Measurements from ENCODE around the gene STAC3. TPM values are rescaled to one million over a fixed set of nuclear protein-coding genes. Genes with fewer than 3 reads are reported as not detected.

The STAC3 gene
- total RNA-seq, 1 donor from 2014 or later: 0.75 TPM

GRCh38 chr12:57280211-57281062, 29.4 kb upstream of the STAC3 start:
- H3K4me3 Mint-ChIP-seq (ENCODE audit: unreplicated experiment): peak overlapping the region; percentile 50
- Histone ChIP-seq H4K20me1 (ENCODE audit: insufficient read depth, low read length) (no peaks in the 10 kb centered on the region), H3K79me2 (ENCODE audit: insufficient read depth, low read length) (no peaks in the 10 kb centered on the region), H3K27me3 (ENCODE audit: insufficient read depth, low read length) (no peaks in the 10 kb centered on the region), H3K9ac (ENCODE audit: low read length) (peak overlapping the region; percentile 75), H3K4me2 (ENCODE audit: low read length) (peak overlapping the region; percentile 85), H3K4me1 (ENCODE audit: insufficient read depth, low read length) (peaks cover 18% of the 10 kb centered on the region), H3K9me3 (ENCODE audit: insufficient read depth, low read depth, low read length) (no peaks in the 10 kb centered on the region), H2AFZ (ENCODE audit: low read depth, low read length) (peak overlapping the region; percentile 60), H3K4me3 (ENCODE audit: insufficient read depth, low read depth, low read length) (peak overlapping the region; percentile 46), H3K36me3 (ENCODE audit: insufficient read depth, low read length) (peaks cover 2% of the 10 kb centered on the region), H3K27ac (ENCODE audit: low read depth, low read length) (peak overlapping the region; percentile 76)
- FAIRE-seq (peak; percentile 72), DNase-seq (ENCODE audit: low read depth) (peak; percentile 98)
- H3K4me1 Mint-ChIP-seq (ENCODE audit: low read depth, unreplicated experiment): peaks cover 20% of the 10 kb centered on the region
- TF ChIP-seq CTCF (IDR thresholded peaks at IDR 0.05; ENCODE audit: insufficient read depth, low read depth, low read length) (no peak), EZH2 (IDR thresholded peaks at IDR 0.05; ENCODE audit: insufficient read depth, low read length) (no peak)
- peaks cover 8% of the 10 kb centered on the region for H3K36me3 Mint-ChIP-seq (ENCODE audit: low read depth, unreplicated experiment)
- H3K27ac Mint-ChIP-seq (ENCODE audit: unreplicated experiment): peak overlapping the region; percentile 82
- no peaks in the 10 kb centered on the region for H3K27me3 Mint-ChIP-seq (ENCODE audit: low read depth, unreplicated experiment)
- H3K9me3 Mint-ChIP-seq (ENCODE audit: unreplicated experiment): no peaks in the 10 kb centered on the region

- H3K4me3 ChIP-seq (ENCODE audit: insufficient read depth, low read depth, low read length): no peak overlapping the region
- H3K9me3 ChIP-seq (ENCODE audit: insufficient read depth, low read depth, low read length): no peaks in the 10 kb centered on the region
- DNase-seq (ENCODE audit: low read depth): no peak
- Mint-ChIP-seq H3K4me1 (ENCODE audit: low read depth, unreplicated experiment) (peaks cover 20% of the 10 kb centered on the region), H3K4me3 (ENCODE audit: unreplicated experiment) (no peak overlapping the region), H3K27me3 (ENCODE audit: low read depth, unreplicated experiment) (no peaks in the 10 kb centered on the region), H3K27ac (ENCODE audit: unreplicated experiment) (peak overlapping the region; percentile 69), H3K36me3 (ENCODE audit: low read depth, unreplicated experiment) (peaks cover 8% of the 10 kb centered on the region), H3K9me3 (ENCODE audit: unreplicated experiment) (no peaks in the 10 kb centered on the region)
- no peak overlapping the region for H3K4me2 ChIP-seq (ENCODE audit: low read length)
- no peak overlapping the region for H3K27ac ChIP-seq (ENCODE audit: low read depth, low read length)
- H3K9ac ChIP-seq (ENCODE audit: low read length): no peak overlapping the region
- H3K36me3 ChIP-seq (ENCODE audit: insufficient read depth, low read length): peaks cover 2% of the 10 kb centered on the region
- H3K4me1 ChIP-seq (ENCODE audit: insufficient read depth, low read length): peaks cover 18% of the 10 kb centered on the region
- no peak for FAIRE-seq
- no peaks in the 10 kb centered on the region for H3K79me2 ChIP-seq (ENCODE audit: insufficient read depth, low read length)
- TF ChIP-seq EZH2 (IDR thresholded peaks at IDR 0.05; ENCODE audit: insufficient read depth, low read length) (no peak), CTCF (IDR thresholded peaks at IDR 0.05; ENCODE audit: insufficient read depth, low read depth, low read length) (no peak)
- H2AFZ ChIP-seq (ENCODE audit: low read depth, low read length): no peak overlapping the region
- no peaks in the 10 kb centered on the region for H3K27me3 ChIP-seq (ENCODE audit: insufficient read depth, low read length)
- H4K20me1 ChIP-seq (ENCODE audit: insufficient read depth, low read length): no peaks in the 10 kb centered on the region
Measured at GRCh38 chr12:57278465-57279381, 27.7 kb upstream of the STAC3 start.

Measured in astrocyte (in vitro differentiated cells and primary cell).